Stimulated activated CD4-positive, alpha-beta T cell treated with anti-CD3 and anti-CD28 coated beads, TNF-alpha, amount 100 ng/mL, for 24 hours (primary cell): ENCODE data around the gene OR4N2.
"Not testable (repeated sequence)": the region's sequence is repeated elsewhere in the genome, so short reads cannot be mapped to it uniquely, and the experiment has no call there.

Experiments used
- DNase-seq, 3 experiments: peaks; one replicate each; pipeline ENCODE4 v3.0.0-alpha.2; 2020; ENCODE audit warnings: low read depth in 3 of 3

Gene OR4N2

GRCh38 chr14:19834203-19834848 lies 30.8 kb downstream of the OR4N2 start:
- DNase-seq: not testable (repeated sequence)

- DNase-seq: no peak
Measured at GRCh38 chr14:19838433-19838832, 34.9 kb downstream of the OR4N2 start.

DNA sequence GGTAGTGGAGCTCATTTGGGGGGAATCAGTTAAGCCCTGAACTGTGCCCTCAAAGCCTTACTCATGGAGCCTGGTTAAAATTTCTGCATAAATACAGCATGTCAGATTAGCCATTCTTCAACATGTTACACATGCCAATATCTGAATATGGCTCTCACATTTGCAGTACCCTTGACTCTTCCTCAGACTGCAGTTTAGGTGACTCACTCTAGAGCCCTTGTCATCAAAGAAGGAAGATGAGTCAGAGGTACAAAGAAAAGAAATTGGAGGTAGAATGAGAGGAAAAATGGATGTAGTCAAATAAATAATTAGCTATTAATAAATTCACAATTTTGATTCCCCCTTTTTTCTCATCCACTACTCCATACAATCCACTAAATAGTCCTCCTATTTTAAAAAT lies 47.8 kb downstream of the OR4N2 start:
- no peak for DNase-seq

DNA sequence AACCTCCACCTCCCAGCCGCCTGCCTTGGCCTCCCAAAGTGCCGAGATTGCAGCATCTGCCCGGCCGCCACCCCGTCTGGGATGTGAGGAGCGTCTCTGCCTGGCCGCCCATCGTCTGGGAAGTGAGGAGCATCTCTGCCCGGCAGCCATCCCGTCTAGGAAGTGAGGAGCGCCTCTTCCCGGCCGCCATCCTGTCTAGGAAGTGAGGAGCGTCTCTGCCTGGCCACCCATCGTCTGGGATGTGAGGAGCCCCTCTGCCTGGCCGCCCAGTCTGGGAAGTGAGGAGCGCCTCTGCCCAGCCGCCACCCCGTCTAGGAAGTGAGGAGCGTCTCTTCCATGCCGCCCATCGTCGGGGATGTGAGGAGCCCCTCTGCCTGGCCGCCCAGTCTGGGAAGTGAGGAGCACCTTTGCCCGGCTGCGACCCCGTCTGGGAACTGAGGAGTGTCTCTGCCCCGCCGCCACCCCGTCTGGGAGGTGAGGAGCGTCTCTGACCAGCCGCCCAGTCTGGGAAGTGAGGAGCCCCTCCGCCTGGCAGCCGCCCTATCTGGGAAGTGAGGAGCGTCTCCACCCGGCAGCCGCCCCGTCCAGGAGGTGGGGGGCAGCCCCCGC lies 62.6 kb downstream of the OR4N2 start:
- not testable (repeated sequence) for DNase-seq

DNA sequence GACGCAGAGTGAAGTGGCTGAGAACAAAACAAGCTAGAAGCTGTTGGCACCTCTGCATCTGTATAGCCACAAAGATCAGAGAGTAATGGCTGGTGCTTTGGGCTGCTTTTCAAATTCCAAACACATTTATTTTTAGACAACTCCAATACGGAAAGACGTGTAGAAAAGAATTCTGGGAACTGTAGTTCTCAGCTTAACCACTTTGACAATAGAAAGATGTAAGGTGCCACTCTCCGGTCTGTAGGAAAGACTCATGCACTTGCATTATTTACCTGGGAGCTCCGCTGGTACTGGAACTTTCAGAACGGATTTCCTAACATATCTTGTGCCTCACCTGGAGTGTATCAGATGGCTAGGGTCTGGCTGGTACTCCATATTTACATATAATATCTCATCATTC lies 69.6 kb downstream of the OR4N2 start:
- DNase-seq: no peak

GRCh38 chr14:19874842-19875241 lies 71.3 kb downstream of the OR4N2 start, which contains the start of gene OR4K2:
Gene OR4K2 (plus strand): TSS chr14:19875142. CDS start chr14:19876268, 1,126 bp downstream.
- no peak for DNase-seq

- DNase-seq: no peak
Measured at GRCh38 chr14:19878029-19878642, 74.6 kb downstream of the OR4N2 start.
